Endothelial cell of umbilical vein (primary cell): ENCODE data around the gene SMOC1.

Experiments
- CTCF ChIP-seq, 2 donors: IDR thresholded peaks; 1 replicate in 1 of 2; 2 replicates in 1 of 2; pipeline ENCODE4 v1.5.1; 2011; ENCODE audit warnings: low read length in 2 of 2, mild to moderate bottlenecking in 2 of 2, moderate library complexity in 2 of 2, control low read depth in 1 of 2, inconsistent platforms in 1 of 2, low read depth in 1 of 2; ENCODE audit not compliant: insufficient read depth in 1 of 2; ENCODE audit errors: extremely low read depth in 1 of 2
- EZH2 ChIP-seq: IDR thresholded peaks from 2 replicates; pipeline ENCODE4 v1.6.1; 2012; ENCODE audit warnings: borderline replicate concordance, low read depth, mild to moderate bottlenecking, moderate library complexity, low read length, inconsistent platforms; ENCODE audit not compliant: severe bottlenecking
- MAX ChIP-seq: IDR thresholded peaks from 2 replicates; pipeline ENCODE4 v1.6.1; 2011; ENCODE audit not compliant: insufficient read depth, insufficient read length
- MYC ChIP-seq: IDR thresholded peaks from one replicate; pipeline ENCODE4 v1.6.1; 2011; ENCODE audit warnings: mild to moderate bottlenecking, low read depth, low read length
- POLR2A ChIP-seq: IDR thresholded peaks from 2 replicates; pipeline ENCODE4 v1.6.1; 2012; ENCODE audit warnings: low read depth, mild to moderate bottlenecking, control low read depth, low read length
- POLR2AphosphoS5 ChIP-seq: IDR thresholded peaks from 2 replicates; pipeline ENCODE4 v1.6.1; 2012; ENCODE audit warnings: low read depth, mild to moderate bottlenecking, control low read depth, low read length, moderate library complexity; ENCODE audit not compliant: insufficient read depth

GRCh38 chr14:69980457-69981425, 101.5 kb downstream of the SMOC1 start:
- TF ChIP-seq MAX (no peak), CTCF (IDR thresholded peaks at IDR 0.05; ENCODE audit: extremely low read depth in 1 of 2, insufficient read depth in 1 of 2, low read depth in 1 of 2, low read length in 2 of 2) (no peak), POLR2A (no peak), EZH2 (no peak), MYC (no peak), POLR2AphosphoS5 (no peak)
